ENCODE results near the gene PARP15.
A peak's percentile ranks its signal among the peaks of the same experiment; 100 is the strongest.
"Not testable (repeated sequence)": the region's sequence is repeated elsewhere in the genome, so short reads cannot be mapped to it uniquely, and the experiment has no call there.

The PARP15 gene

GRCh38 chr3:122620399-122620798, 42.9 kb downstream of the PARP15 start:
- no peak for DNase-seq

GRCh38 chr3:122621112-122621511, 43.7 kb downstream of the PARP15 start:
- DNase-seq: no peak

GRCh38 chr3:122623031-122623829, 45.8 kb downstream of the PARP15 start:
- no peak for DNase-seq

- DNase-seq: no peak
Measured at GRCh38 chr3:122626515-122627180, 49.2 kb downstream of the PARP15 start.

GRCh38 chr3:122627301-122627700, 49.9 kb downstream of the PARP15 start:
- no peak for DNase-seq

- DNase-seq: no peak
Measured at GRCh38 chr3:122628567-122628966, 51.1 kb downstream of the PARP15 start.

- no peak for DNase-seq
Measured at GRCh38 chr3:122629763-122630162, 52.3 kb downstream of the PARP15 start.

- no peak for DNase-seq
Measured at GRCh38 chr3:122635789-122636188, 58.3 kb downstream of the PARP15 start.

- DNase-seq: no peak
Measured at GRCh38 chr3:122636697-122637096, 59.2 kb downstream of the PARP15 start.

GRCh38 chr3:122640437-122640999, 63.1 kb downstream of the PARP15 start:
- no peak for DNase-seq

- DNase-seq: no peak
Measured at GRCh38 chr3:122642935-122643334, 65.5 kb downstream of the PARP15 start.

GRCh38 chr3:122646146-122646988, 68.9 kb downstream of the PARP15 start:
- no peak for DNase-seq

- DNase-seq: not testable (repeated sequence)
Measured at GRCh38 chr3:122651233-122651907, 73.9 kb downstream of the PARP15 start.

- DNase-seq: not testable (repeated sequence)
Measured at GRCh38 chr3:122651962-122652361, 74.5 kb downstream of the PARP15 start.

- not testable (repeated sequence) for DNase-seq
Measured at GRCh38 chr3:122658336-122658735, 80.9 kb downstream of the PARP15 start.

- no peak for DNase-seq
Measured at GRCh38 chr3:122660297-122660974, 83.0 kb downstream of the PARP15 start.

GRCh38 chr3:122661633-122662032, 84.2 kb downstream of the PARP15 start:
- no peak for DNase-seq

GRCh38 chr3:122662505-122662904, 85.1 kb downstream of the PARP15 start:
- no peak for DNase-seq

GRCh38 chr3:122665226-122665786, 87.9 kb downstream of the PARP15 start:
- no peak for DNase-seq

GRCh38 chr3:122665881-122666280, 88.4 kb downstream of the PARP15 start:
- DNase-seq: no peak

GRCh38 chr3:122668930-122669730, 91.7 kb downstream of the PARP15 start:
- peak; percentile 17 for DNase-seq
